HEK293 (cell line): ENCODE results near the gene BCAP31.
A peak's percentile ranks its signal among the peaks of the same experiment; 100 is the strongest.

Experiments
- CTCF ChIA-PET: fragments of 350-600 bp; formaldehyde crosslinking; extraction: SDS; loops from one replicate; lab custom pipeline; 2021; ENCODE audit warnings: antibody characterized with exemption; lab: Yijun Ruan, JAX
- POLR2A ChIA-PET: fragments of 300-600 bp; formaldehyde crosslinking; extraction: SDS; loops from one replicate; lab custom pipeline; 2020; ENCODE audit warnings: antibody characterized with exemption, inconsistent platforms; lab: Yijun Ruan, JAX
- H3K27ac ChIP-seq: fragments of 200-500 bp; sonication (Bioruptor generic); 2 replicates; pipeline ENCODE4 v1.5.1; 2014; ENCODE audit warnings: low read depth, low read length, control low read depth, inconsistent platforms; ENCODE audit errors: extremely low read depth
- H3K36me3 ChIP-seq, 2 experiments: fragments of 200-500 bp in 1 of 2; sonication (Bioruptor generic) in 1 of 2; 1 replicate in 1 of 2; 2 replicates in 1 of 2; pipeline ENCODE4 v1.5.1; 2014 to 2017; ENCODE audit warnings: inconsistent platforms in 2 of 2, low read length in 2 of 2; ENCODE audit not compliant: control insufficient read depth in 2 of 2, insufficient read depth in 1 of 2
- H3K4me1 ChIP-seq: fragments of 200-500 bp; sonication (Bioruptor generic); 2 replicates; pipeline ENCODE4 v1.5.1; 2014; ENCODE audit warnings: mild to moderate bottlenecking, low read length, inconsistent platforms; ENCODE audit not compliant: control insufficient read depth, insufficient read depth
- H3K4me3 ChIP-seq: 2 replicates; pipeline ENCODE4 v1.5.1; 2011; ENCODE audit warnings: low read depth, mild to moderate bottlenecking, control low read depth, low read length, moderate library complexity
- H3K9me3 ChIP-seq: fragments of 200-500 bp; sonication (Bioruptor generic); 2 replicates; pipeline ENCODE4 v1.5.1; 2014; ENCODE audit warnings: low read depth, low read length, inconsistent platforms; ENCODE audit not compliant: control insufficient read depth, insufficient read depth
- FEZF1 ChIP-seq: fragments of 450-650 bp; formaldehyde crosslinking; IDR thresholded peaks from 2 replicates; pipeline ENCODE4 v1.5.1; 2016; ENCODE audit warnings: missing biosample characterization, missing genetic modification characterization
- KLF1 ChIP-seq: fragments of 450-650 bp; formaldehyde crosslinking; IDR thresholded peaks from 2 replicates; pipeline ENCODE4 v1.5.1; 2016; ENCODE audit warnings: missing biosample characterization, missing genetic modification characterization
- OSR2 ChIP-seq: fragments of 450-650 bp; formaldehyde crosslinking; IDR thresholded peaks from 2 replicates; pipeline ENCODE4 v1.5.1; 2016; ENCODE audit warnings: missing biosample characterization, missing genetic modification characterization
- SETDB1 ChIP-seq: IDR thresholded peaks from one replicate; pipeline ENCODE4 v1.6.1; 2017; ENCODE audit warnings: mild to moderate bottlenecking, low read length, moderate library complexity, mixed read lengths; ENCODE audit not compliant: insufficient read length
- SP2 ChIP-seq: fragments of 450-650 bp; formaldehyde crosslinking; IDR thresholded peaks from 2 replicates; pipeline ENCODE4 v1.5.1; 2016; ENCODE audit warnings: missing biosample characterization, missing genetic modification characterization
- TCF7L2 ChIP-seq: IDR thresholded peaks from 2 replicates; pipeline ENCODE4 v1.6.1; 2011; ENCODE audit warnings: low read depth, mild to moderate bottlenecking, inconsistent platforms, low read length, moderate library complexity, borderline replicate concordance
- ZBTB1 ChIP-seq: fragments of 450-650 bp; formaldehyde crosslinking; IDR thresholded peaks from 2 replicates; pipeline ENCODE4 v1.5.1; 2016; ENCODE audit warnings: missing biosample characterization, missing genetic modification characterization
- ZNF133 ChIP-seq: fragments of 450-650 bp; formaldehyde crosslinking; IDR thresholded peaks from 2 replicates; pipeline ENCODE4 v1.5.1; 2016; ENCODE audit warnings: missing biosample characterization, missing genetic modification characterization
- ZNF146 ChIP-seq: fragments of 450-650 bp; formaldehyde crosslinking; IDR thresholded peaks from 2 replicates; pipeline ENCODE4 v1.5.1; 2016; ENCODE audit warnings: missing biosample characterization, missing genetic modification characterization
- ZNF19 ChIP-seq: fragments of 450-650 bp; formaldehyde crosslinking; IDR thresholded peaks from 2 replicates; pipeline ENCODE4; 2016; ENCODE audit warnings: missing biosample characterization, missing genetic modification characterization, low read depth
- ZNF214 ChIP-seq: fragments of 450-650 bp; formaldehyde crosslinking; IDR thresholded peaks from 2 replicates; pipeline ENCODE4 v1.5.1; 2017; ENCODE audit warnings: missing biosample characterization, mild to moderate bottlenecking, missing genetic modification characterization, borderline replicate concordance
- ZNF221 ChIP-seq: fragments of 450-650 bp; formaldehyde crosslinking; IDR thresholded peaks from 2 replicates; pipeline ENCODE4 v1.5.1; 2017; ENCODE audit warnings: missing biosample characterization, missing genetic modification characterization, borderline replicate concordance
- ZNF341 ChIP-seq: fragments of 450-650 bp; formaldehyde crosslinking; IDR thresholded peaks from 2 replicates; pipeline ENCODE4; 2016; ENCODE audit warnings: low read depth, missing biosample characterization, missing genetic modification characterization
- ZNF423 ChIP-seq: fragments of 450-650 bp; formaldehyde crosslinking; IDR thresholded peaks from 2 replicates; pipeline ENCODE4 v1.5.1; 2016; ENCODE audit warnings: missing biosample characterization, missing genetic modification characterization
- ZNF555 ChIP-seq: fragments of 450-650 bp; formaldehyde crosslinking; conservative IDR thresholded peaks from 2 replicates; pipeline ENCODE4 v1.5.1; 2017; ENCODE audit warnings: missing biosample characterization, mild to moderate bottlenecking, missing genetic modification characterization, inconsistent platforms
- ZNF560 ChIP-seq: fragments of 450-650 bp; formaldehyde crosslinking; IDR thresholded peaks from 2 replicates; pipeline ENCODE4 v1.5.1; 2017; ENCODE audit warnings: missing biosample characterization, missing genetic modification characterization, borderline replicate concordance
- ZNF600 ChIP-seq: fragments of 450-650 bp; formaldehyde crosslinking; IDR thresholded peaks from 2 replicates; pipeline ENCODE4 v1.5.1; 2016; ENCODE audit warnings: missing biosample characterization, missing genetic modification characterization
- ZNF660 ChIP-seq: fragments of 450-650 bp; IDR thresholded peaks from 2 replicates; pipeline ENCODE4 v1.5.1; 2018; ENCODE audit warnings: missing biosample characterization, mild to moderate bottlenecking, missing genetic modification characterization
- ZNF701 ChIP-seq: fragments of 450-650 bp; formaldehyde crosslinking; IDR thresholded peaks from 2 replicates; pipeline ENCODE4 v1.5.1; 2016; ENCODE audit warnings: missing biosample characterization, missing genetic modification characterization
- ZNF785 ChIP-seq: fragments of 450-650 bp; formaldehyde crosslinking; IDR thresholded peaks from 2 replicates; pipeline ENCODE4 v1.5.1; 2016; ENCODE audit warnings: missing biosample characterization, missing genetic modification characterization
- TF ChIP-seq, protein P1 (sequence below): fragments of 450-650 bp; IDR thresholded peaks from 2 replicates; pipeline ENCODE4 v1.5.1; 2018; ENCODE audit warnings: missing biosample characterization, mild to moderate bottlenecking, missing genetic modification characterization
- TF ChIP-seq, protein P2 (sequence below): fragments of 450-650 bp; formaldehyde crosslinking; IDR thresholded peaks from 2 replicates; pipeline ENCODE4 v1.5.1; 2016; ENCODE audit warnings: missing biosample characterization, missing genetic modification characterization
- TF ChIP-seq, protein P3 (sequence below): fragments of 450-650 bp; formaldehyde crosslinking; IDR thresholded peaks from 2 replicates; pipeline ENCODE4 v1.5.1; 2016; ENCODE audit warnings: missing biosample characterization, missing genetic modification characterization
- TF ChIP-seq, protein P4 (sequence below): fragments of 450-650 bp; formaldehyde crosslinking; IDR thresholded peaks from 2 replicates; pipeline ENCODE4 v1.5.1; 2016; ENCODE audit warnings: missing biosample characterization, missing genetic modification characterization

The BCAP31 gene

DNA sequence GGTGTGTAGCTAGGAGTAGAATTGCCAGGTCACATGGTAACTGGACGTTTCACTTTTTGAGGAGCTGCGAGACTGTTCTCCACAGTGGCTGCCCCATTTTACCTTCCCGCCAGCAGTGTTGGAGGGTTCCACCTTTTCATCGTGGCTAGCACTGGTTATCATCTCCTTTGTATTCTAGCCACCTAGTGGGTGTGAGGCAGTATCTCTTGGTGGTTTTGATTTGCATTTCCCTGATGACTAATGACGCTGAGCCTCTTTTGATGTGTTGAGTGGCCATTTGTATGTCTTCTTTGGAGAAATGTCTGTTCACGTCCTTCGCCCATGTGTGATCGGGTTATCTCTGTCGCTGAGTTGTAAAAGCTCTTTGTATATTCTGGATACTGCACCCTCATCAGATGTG is 11.1 kb upstream of the BCAP31 start:
- Histone ChIP-seq H3K27ac (no peak overlapping the region), H3K4me3 (no peak overlapping the region), H3K4me1 (no peaks in the 10 kb centered on the region), H3K9me3 (no peaks in the 10 kb centered on the region), H3K36me3 (peaks cover 0 to 30% of the 10 kb centered on the region in 2 experiments; a peak in 1 of 3 replicates)
- TF ChIP-seq ZNF660 (tag by site-specific recombination): no peak
- TF ChIP-seq, protein P1, sequence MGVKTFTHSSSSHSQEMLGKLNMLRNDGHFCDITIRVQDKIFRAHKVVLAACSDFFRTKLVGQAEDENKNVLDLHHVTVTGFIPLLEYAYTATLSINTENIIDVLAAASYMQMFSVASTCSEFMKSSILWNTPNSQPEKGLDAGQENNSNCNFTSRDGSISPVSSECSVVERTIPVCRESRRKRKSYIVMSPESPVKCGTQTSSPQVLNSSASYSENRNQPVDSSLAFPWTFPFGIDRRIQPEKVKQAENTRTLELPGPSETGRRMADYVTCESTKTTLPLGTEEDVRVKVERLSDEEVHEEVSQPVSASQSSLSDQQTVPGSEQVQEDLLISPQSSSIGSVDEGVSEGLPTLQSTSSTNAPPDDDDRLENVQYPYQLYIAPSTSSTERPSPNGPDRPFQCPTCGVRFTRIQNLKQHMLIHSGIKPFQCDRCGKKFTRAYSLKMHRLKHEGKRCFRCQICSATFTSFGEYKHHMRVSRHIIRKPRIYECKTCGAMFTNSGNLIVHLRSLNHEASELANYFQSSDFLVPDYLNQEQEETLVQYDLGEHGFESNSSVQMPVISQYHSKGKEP: no peak
- TF ChIP-seq SP2: no peak
- no peak for TF ChIP-seq ZBTB1 (tag by site-specific recombination)
- TF ChIP-seq TCF7L2: peak; percentile 15; the same call in 1 of the 2 replicates
- TF ChIP-seq ZNF133 (tag by site-specific recombination): no peak
- TF ChIP-seq ZNF341: no peak
- ChIA-PET POLR2A (no interaction called here), CTCF (interaction anchor here (0.6 kb wide), 1 partner anchor 794 kb away, joined by 3 read pairs; no protein-coding TSS in a partner anchor)

DNA sequence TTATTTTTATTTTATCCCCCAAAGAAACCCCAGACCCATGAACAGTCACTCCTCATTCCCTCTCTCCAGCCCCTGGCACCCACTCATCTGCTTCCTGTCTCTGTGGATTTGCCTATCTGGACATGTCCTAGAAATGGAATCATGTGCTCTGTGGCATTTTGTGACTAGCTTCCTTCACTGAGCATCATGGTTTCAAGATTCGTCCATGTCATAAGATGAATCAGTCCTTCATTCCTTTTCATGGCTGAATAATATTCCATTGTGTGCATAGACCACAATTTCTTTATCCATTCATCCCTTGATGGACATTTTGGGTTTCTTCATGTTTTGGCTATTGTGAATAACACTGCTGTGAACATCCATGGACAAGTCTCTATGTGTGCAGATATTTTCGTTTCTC is 10.7 kb upstream of the BCAP31 start:
- Histone ChIP-seq H3K4me3 (no peak overlapping the region), H3K9me3 (no peaks in the 10 kb centered on the region), H3K27ac (no peak overlapping the region), H3K36me3 (peaks cover 0 to 26% of the 10 kb centered on the region in 2 experiments; a peak in 1 of 3 replicates), H3K4me1 (no peaks in the 10 kb centered on the region)
- POLR2A ChIA-PET: no interaction called here
- CTCF ChIA-PET: interaction anchor here (0.7 kb wide), 1 partner anchor 1997 kb away, joined by 3 read pairs; no protein-coding TSS in a partner anchor
- peak; percentile 100 for TF ChIP-seq ZNF146 (tag by site-specific recombination)
- TF ChIP-seq ZNF19 (tag by site-specific recombination): no peak
- no peak for TF ChIP-seq ZNF221 (tag by site-specific recombination)
- no peak for TF ChIP-seq FEZF1 (tag by site-specific recombination)
- TF ChIP-seq, all 188 proteins: peak for 1

DNA sequence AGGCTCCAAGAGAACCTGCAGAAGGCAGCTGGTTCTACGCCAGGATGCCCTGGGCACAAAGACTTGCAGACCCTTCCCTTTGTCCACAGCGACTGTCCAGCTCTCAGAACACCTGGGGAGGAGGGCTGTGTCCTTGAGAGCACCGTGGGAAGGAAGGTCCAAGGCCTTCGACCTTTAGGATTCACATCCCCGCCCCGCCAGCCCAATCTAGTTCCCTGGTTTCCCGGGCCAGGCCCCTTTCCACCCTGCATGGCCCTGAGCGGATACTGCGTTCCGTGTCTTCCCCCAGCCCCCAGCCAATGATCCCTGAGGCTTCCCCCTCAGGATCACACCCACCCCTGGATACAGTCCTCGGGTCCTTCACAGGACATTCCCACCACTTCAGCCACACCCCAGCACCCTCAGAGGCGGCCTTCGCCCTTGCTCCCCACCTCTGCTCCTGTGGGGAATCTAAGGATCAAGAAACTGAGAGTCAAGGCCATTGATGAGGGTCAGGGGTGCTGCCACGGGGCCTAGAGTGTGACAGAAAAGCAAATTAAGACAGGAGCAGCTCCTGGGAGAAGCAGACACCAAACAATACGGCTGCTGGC is 9.6 kb upstream of the BCAP31 start:
- no peak overlapping the region for H3K4me3 ChIP-seq
- ChIA-PET POLR2A (interaction anchor here (1.1 kb wide), 1 partner anchor 13 kb away, joined by 6 read pairs; no protein-coding TSS in a partner anchor), CTCF (interaction anchor here (0.5 to 1.2 kb wide), 6 partner anchors 18 to 1996 kb away, joined by 3 to 5 read pairs (median 3); no protein-coding TSS in a partner anchor)
- no peaks in the 10 kb centered on the region for H3K9me3 ChIP-seq
- no peak overlapping the region for H3K27ac ChIP-seq
- H3K36me3 ChIP-seq: peaks cover 0 to 35% of the 10 kb centered on the region in 2 experiments; a peak in 1 of 3 replicates
- no peaks in the 10 kb centered on the region for H3K4me1 ChIP-seq
- TF ChIP-seq ZNF600 (tag by site-specific recombination) (no peak), ZNF423 (tag by site-specific recombination) (no peak), ZNF214 (tag by site-specific recombination) (no peak), KLF1 (tag by site-specific recombination) (no peak), SETDB1 (no peak), ZNF785 (tag by site-specific recombination) (no peak), ZNF701 (tag by site-specific recombination) (no peak), ZNF560 (tag by site-specific recombination) (no peak), OSR2 (no peak), ZNF555 (tag by site-specific recombination) (no peak)
- TF ChIP-seq, protein P2, sequence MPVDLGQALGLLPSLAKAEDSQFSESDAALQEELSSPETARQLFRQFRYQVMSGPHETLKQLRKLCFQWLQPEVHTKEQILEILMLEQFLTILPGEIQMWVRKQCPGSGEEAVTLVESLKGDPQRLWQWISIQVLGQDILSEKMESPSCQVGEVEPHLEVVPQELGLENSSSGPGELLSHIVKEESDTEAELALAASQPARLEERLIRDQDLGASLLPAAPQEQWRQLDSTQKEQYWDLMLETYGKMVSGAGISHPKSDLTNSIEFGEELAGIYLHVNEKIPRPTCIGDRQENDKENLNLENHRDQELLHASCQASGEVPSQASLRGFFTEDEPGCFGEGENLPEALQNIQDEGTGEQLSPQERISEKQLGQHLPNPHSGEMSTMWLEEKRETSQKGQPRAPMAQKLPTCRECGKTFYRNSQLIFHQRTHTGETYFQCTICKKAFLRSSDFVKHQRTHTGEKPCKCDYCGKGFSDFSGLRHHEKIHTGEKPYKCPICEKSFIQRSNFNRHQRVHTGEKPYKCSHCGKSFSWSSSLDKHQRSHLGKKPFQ (tag by site-specific recombination): no peak
- TF ChIP-seq, protein P3, sequence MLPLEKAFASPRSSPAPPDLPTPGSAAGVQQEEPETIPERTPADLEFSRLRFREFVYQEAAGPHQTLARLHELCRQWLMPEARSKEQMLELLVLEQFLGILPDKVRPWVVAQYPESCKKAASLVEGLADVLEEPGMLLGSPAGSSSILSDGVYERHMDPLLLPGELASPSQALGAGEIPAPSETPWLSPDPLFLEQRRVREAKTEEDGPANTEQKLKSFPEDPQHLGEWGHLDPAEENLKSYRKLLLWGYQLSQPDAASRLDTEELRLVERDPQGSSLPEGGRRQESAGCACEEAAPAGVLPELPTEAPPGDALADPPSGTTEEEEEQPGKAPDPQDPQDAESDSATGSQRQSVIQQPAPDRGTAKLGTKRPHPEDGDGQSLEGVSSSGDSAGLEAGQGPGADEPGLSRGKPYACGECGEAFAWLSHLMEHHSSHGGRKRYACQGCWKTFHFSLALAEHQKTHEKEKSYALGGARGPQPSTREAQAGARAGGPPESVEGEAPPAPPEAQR (tag by site-specific recombination): no peak
- TF ChIP-seq, protein P4, sequence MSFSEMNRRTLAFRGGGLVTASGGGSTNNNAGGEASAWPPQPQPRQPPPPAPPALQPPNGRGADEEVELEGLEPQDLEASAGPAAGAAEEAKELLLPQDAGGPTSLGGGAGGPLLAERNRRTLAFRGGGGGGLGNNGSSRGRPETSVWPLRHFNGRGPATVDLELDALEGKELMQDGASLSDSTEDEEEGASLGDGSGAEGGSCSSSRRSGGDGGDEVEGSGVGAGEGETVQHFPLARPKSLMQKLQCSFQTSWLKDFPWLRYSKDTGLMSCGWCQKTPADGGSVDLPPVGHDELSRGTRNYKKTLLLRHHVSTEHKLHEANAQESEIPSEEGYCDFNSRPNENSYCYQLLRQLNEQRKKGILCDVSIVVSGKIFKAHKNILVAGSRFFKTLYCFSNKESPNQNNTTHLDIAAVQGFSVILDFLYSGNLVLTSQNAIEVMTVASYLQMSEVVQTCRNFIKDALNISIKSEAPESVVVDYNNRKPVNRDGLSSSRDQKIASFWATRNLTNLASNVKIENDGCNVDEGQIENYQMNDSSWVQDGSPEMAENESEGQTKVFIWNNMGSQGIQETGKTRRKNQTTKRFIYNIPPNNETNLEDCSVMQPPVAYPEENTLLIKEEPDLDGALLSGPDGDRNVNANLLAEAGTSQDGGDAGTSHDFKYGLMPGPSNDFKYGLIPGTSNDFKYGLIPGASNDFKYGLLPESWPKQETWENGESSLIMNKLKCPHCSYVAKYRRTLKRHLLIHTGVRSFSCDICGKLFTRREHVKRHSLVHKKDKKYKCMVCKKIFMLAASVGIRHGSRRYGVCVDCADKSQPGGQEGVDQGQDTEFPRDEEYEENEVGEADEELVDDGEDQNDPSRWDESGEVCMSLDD (tag by site-specific recombination): no peak
